Body of pancreas (tissue), 4 donors: ENCODE data around the gene OSBP2. TPM values are rescaled to one million over a fixed set of nuclear protein-coding genes. Genes with fewer than 3 reads are reported as not detected.

Source experiments
- ATAC-seq: fragments of 150-250 bp; one replicate; pipeline ENCODE4 v1.9.1; 2016
- DNase-seq, 4 donors: peaks; one replicate each; pipeline ENCODE4 v3.0.0-alpha.2; 2019
- H3K27ac ChIP-seq, 4 donors: fragments of 200-600 bp; sonication (generic); 1 replicate in 3 of 4; 2 replicates in 1 of 4; pipeline versions ENCODE4 v1.5.1 to v1.6.1; 2016 to 2019; ENCODE audit warnings: mild to moderate bottlenecking in 1 of 4, mixed read lengths in 1 of 4, moderate library complexity in 1 of 4
- H3K27me3 ChIP-seq, 2 donors: fragments of 200-600 bp; sonication (generic); one replicate each; pipeline ENCODE4 v1.6.0; 2016; ENCODE audit warnings: mild to moderate bottlenecking in 1 of 2
- H3K36me3 ChIP-seq, 2 donors: fragments of 200-600 bp; sonication (generic); replicated peaks in 1 of 2; 2 replicates each; pipeline ENCODE4 v1.5.1; 2016; ENCODE audit warnings: low read depth in 2 of 2; ENCODE audit not compliant: insufficient read depth in 1 of 2
- H3K4me1 ChIP-seq: fragments of 200-600 bp; sonication (generic); one replicate; pipeline ENCODE4 v1.6.0; 2016
- H3K4me3 ChIP-seq, 2 donors: fragments of 200-600 bp; sonication (generic); 1 replicate in 1 of 2; 2 replicates in 1 of 2; pipeline ENCODE4 v1.5.1; 2016 to 2019
- H3K9me3 ChIP-seq, 3 donors: fragments of 200-600 bp; sonication (generic); 1 replicate in 2 of 3; 2 replicates in 1 of 3; pipeline ENCODE4 v1.5.1; 2016
- POLR2A ChIP-seq, 3 donors: fragments of 450-650 bp; IDR thresholded peaks; one replicate each; pipeline ENCODE4 v1.6.1; 2016; ENCODE audit warnings: antibody characterized with exemption in 3 of 3, mild to moderate bottlenecking in 2 of 3
- WGBS, 2 donors: methylation state at CpG; one replicate each; pipeline ENCODE4 v1.1.5; 2017; 5-methylcytosine and 5-hydroxymethylcytosine counted together
- intact Hi-C: fragments of 100-400 bp; cut with DNase I; formaldehyde crosslinking; loops from one replicate; pipeline ENCODE4 v1.15.1; 2023
- total RNA-seq, 2 donors: library from RNA; depleted of rRNA; stranded (reverse); fragments of >200 nt; gene quantifications; one replicate each; pipeline ENCODE4 v1.1.0, GENCODE V29; 2016
- TF ChIP-seq, protein P1 (sequence below), 7 experiments: fragments of 450-650 bp in 4 of 7; fragments of 200-600 bp in 3 of 7; sonication (generic) in 3 of 7; IDR thresholded peaks; one replicate each; pipeline ENCODE4 v1.5.1; 2016 to 2019; ENCODE audit warnings: antibody characterized with exemption in 7 of 7

OSBP2 gene
- total RNA-seq, 2 donors from 2014 or later, result 2.3 to 3.0 TPM

GRCh38 chr22:30755759-30756124 lies 61.1 kb downstream of the OSBP2 start:
- WGBS, 2 donors, result 81 to 86% methylated on average over 7 of the region's 7 CpGs
- intact Hi-C loops, result loop anchor here (5.0 kb wide), 1 partner anchor 123 kb away; no protein-coding TSS in a partner anchor
- Histone ChIP-seq H3K4me3 (no peak overlapping the region), H3K36me3 (no peaks in the 10 kb centered on the region), H3K27ac (no peak overlapping the region), H3K27me3 (no peaks in the 10 kb centered on the region), H3K4me1 (no peaks in the 10 kb centered on the region), H3K9me3 (no peaks in the 10 kb centered on the region)
- DNase-seq (no peak), ATAC-seq (no peak)
- TF ChIP-seq, protein P1, sequence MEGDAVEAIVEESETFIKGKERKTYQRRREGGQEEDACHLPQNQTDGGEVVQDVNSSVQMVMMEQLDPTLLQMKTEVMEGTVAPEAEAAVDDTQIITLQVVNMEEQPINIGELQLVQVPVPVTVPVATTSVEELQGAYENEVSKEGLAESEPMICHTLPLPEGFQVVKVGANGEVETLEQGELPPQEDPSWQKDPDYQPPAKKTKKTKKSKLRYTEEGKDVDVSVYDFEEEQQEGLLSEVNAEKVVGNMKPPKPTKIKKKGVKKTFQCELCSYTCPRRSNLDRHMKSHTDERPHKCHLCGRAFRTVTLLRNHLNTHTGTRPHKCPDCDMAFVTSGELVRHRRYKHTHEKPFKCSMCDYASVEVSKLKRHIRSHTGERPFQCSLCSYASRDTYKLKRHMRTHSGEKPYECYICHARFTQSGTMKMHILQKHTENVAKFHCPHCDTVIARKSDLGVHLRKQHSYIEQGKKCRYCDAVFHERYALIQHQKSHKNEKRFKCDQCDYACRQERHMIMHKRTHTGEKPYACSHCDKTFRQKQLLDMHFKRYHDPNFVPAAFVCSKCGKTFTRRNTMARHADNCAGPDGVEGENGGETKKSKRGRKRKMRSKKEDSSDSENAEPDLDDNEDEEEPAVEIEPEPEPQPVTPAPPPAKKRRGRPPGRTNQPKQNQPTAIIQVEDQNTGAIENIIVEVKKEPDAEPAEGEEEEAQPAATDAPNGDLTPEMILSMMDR (IDR thresholded peaks at IDR 0.05), result no peak
- no peak for TF ChIP-seq POLR2A (IDR thresholded peaks at IDR 0.05)

- WGBS, 2 donors, result 24 to 50% methylated on average over 5 to 12 of the region's 12 CpGs
- no peak overlapping the region for H3K27ac ChIP-seq
- H3K4me1 ChIP-seq, result no peaks in the 10 kb centered on the region
- no peaks in the 10 kb centered on the region for H3K9me3 ChIP-seq
- no peaks in the 10 kb centered on the region for H3K36me3 ChIP-seq
- no peak for TF ChIP-seq POLR2A (IDR thresholded peaks at IDR 0.05)
- TF ChIP-seq, protein P1 (IDR thresholded peaks at IDR 0.05), result peak; percentile 14 to 64 (median 48)
- ATAC-seq (peak; percentile 50), DNase-seq (peak; percentile 51 to 74 (median 62))
- H3K4me3 ChIP-seq, result no peak overlapping the region
- intact Hi-C loops, result loop anchor here (10.0 kb wide), 1 partner anchor 161 kb away; no protein-coding TSS in a partner anchor
- H3K27me3 ChIP-seq, result no peaks in the 10 kb centered on the region
Observed at GRCh38 chr22:30763815-30764673, 69.4 kb downstream of the OSBP2 start.

GRCh38 chr22:30767661-30768060 lies 73.0 kb downstream of the OSBP2 start:
- no peaks in the 10 kb centered on the region for H3K9me3 ChIP-seq
- WGBS, 2 donors, result 84 to 88% methylated on average over 6 of the region's 6 CpGs
- no peaks in the 10 kb centered on the region for H3K27me3 ChIP-seq
- TF ChIP-seq, protein P1 (IDR thresholded peaks at IDR 0.05), result no peak
- no peak for TF ChIP-seq POLR2A (IDR thresholded peaks at IDR 0.05)
- intact Hi-C loops, result loop anchor here (10.0 kb wide), 1 partner anchor 157 kb away; no protein-coding TSS in a partner anchor
- H3K4me3 ChIP-seq, result no peak overlapping the region
- DNase-seq, result no peak
- no peaks in the 10 kb centered on the region for H3K4me1 ChIP-seq
- no peak for ATAC-seq
- no peak overlapping the region for H3K27ac ChIP-seq
- no peaks in the 10 kb centered on the region for H3K36me3 ChIP-seq

DNA sequence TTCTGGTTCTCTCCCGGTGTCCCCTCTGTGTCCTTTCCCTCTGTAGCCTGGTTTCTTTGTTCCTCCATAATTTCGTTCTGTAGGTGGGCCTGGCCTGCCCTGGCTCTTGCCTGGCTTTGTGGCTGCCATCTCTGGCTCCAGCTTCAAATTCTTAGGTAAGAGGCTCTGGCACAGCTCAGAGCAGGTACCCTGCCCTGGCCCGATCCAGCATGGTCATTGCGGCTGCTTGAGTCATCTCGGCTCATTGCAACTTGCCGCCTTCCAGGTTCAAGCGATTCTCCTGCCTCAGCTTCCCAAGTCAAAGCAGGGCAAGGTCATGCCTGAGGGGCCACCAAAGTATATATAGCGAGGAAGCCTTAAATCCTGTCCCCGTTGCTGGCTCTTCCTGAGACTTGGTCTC lies 76.0 kb downstream of the OSBP2 start:
- TF ChIP-seq POLR2A (IDR thresholded peaks at IDR 0.05), result no peak
- TF ChIP-seq, protein P1 (IDR thresholded peaks at IDR 0.05), result no peak
- H3K27ac ChIP-seq, result no peak overlapping the region
- H3K9me3 ChIP-seq, result no peaks in the 10 kb centered on the region
- intact Hi-C loops, result no loop called here
- ATAC-seq (no peak), DNase-seq (no peak)
- no peak overlapping the region for H3K4me3 ChIP-seq
- no peaks in the 10 kb centered on the region for H3K27me3 ChIP-seq
- no peaks in the 10 kb centered on the region for H3K4me1 ChIP-seq
- no peaks in the 10 kb centered on the region for H3K36me3 ChIP-seq
- 80 to 87% methylated on average over 5 to 9 of the region's 9 CpGs for WGBS, 2 donors
